Activated CD4-positive, alpha-beta memory T cell treated with anti-CD3 and anti-CD28 coated beads for 36 hours (primary cell): ENCODE data around the gene CALCB. TPM values are rescaled to one million over a fixed set of nuclear protein-coding genes. Genes with fewer than 3 reads are reported as not detected.
"Not testable (repeated sequence)": the region's sequence is repeated elsewhere in the genome, so short reads cannot be mapped to it uniquely, and the experiment has no call there.

ENCODE experiments used
- CTCF ChIA-PET: fragments of 350-600 bp; sonication (Branson Sonifier 250); formaldehyde crosslinking; loops from one replicate; lab custom pipeline; 2021; ENCODE audit warnings: antibody characterized with exemption, inconsistent platforms; lab: Charles Lee
- POLR2A ChIA-PET: fragments of 350-600 bp; sonication (Branson Sonifier 250); formaldehyde crosslinking; loops from one replicate; lab custom pipeline; 2021; ENCODE audit warnings: antibody characterized with exemption; lab: Charles Lee
- DNase-seq: peaks from one replicate; pipeline ENCODE4 v3.0.0-alpha.2; 2020
- H3K27ac Mint-ChIP-seq: one replicate; pipeline ENCODE4 v1.8.0; 2021; ENCODE audit warnings: mixed read lengths
- H3K27me3 Mint-ChIP-seq: one replicate; pipeline ENCODE4 v1.8.0; 2021; ENCODE audit warnings: mixed read lengths
- H3K36me3 Mint-ChIP-seq: one replicate; pipeline ENCODE4 v1.8.0; 2021; ENCODE audit warnings: mixed read lengths
- H3K4me1 Mint-ChIP-seq: one replicate; pipeline ENCODE4 v1.8.0; 2021; ENCODE audit warnings: low read depth, mixed read lengths
- H3K4me3 Mint-ChIP-seq: one replicate; pipeline ENCODE4 v1.8.0; 2021; ENCODE audit warnings: mild to moderate bottlenecking, mixed read lengths
- H3K9me3 Mint-ChIP-seq: one replicate; pipeline ENCODE4 v1.8.0; 2021; ENCODE audit warnings: mixed read lengths
- intact Hi-C: fragments of 100-400 bp; cut with micrococcal nuclease; formaldehyde crosslinking; loops from one replicate; pipeline ENCODE4 v1.15.1; 2023
- total RNA-seq, 2 experiments: library from RNA; stranded (reverse); gene quantifications; one replicate each; pipeline ENCODE4 v1.2.3, GENCODE V29; 2021

The CALCB gene
- total RNA-seq, 2 experiments from 2014 or later: 2.5 to 2.9 TPM

DNA sequence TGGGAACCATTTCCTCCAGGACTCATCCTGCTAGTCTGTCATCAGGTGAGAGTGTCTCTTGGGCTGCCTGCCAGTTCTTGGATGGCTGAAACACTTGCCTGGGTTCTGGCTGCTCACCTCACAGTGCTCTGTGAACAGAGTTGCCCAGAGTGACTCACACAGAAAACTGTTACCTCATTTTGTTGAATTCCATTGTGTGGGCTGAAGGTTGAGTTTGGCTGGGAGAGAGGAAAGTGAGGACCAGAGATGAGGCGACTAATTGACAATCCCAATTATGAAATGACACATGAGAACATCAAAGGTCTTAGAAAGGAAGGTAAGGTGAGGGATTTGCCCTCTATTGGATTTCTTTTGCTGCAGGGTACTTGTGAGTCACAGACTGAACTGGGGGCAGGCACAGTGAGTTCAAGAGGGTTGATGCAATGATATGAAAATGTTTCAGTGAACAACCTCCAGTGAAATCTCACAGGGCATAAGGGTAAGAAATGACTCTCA lies 20.2 kb upstream of the CALCB start:
- DNase-seq: peak; percentile 56
- POLR2A ChIA-PET: interaction anchor here (1.4 kb wide), 1 partner anchor 10 kb away, joined by 3 read pairs; no protein-coding TSS in a partner anchor
- CTCF ChIA-PET: interaction anchor here (0.9 kb wide), 1 partner anchor 21 kb away, joined by 3 read pairs; no protein-coding TSS in a partner anchor
- H3K27ac Mint-ChIP-seq: peak overlapping the region; percentile 61
- H3K4me3 Mint-ChIP-seq: no peak overlapping the region
- H3K9me3 Mint-ChIP-seq: no peaks in the 10 kb centered on the region
- intact Hi-C loops: loop anchor here (1.0 to 10.0 kb wide), 3 partner anchors 21 to 288 kb away; no protein-coding TSS in a partner anchor
- no peaks in the 10 kb centered on the region for H3K36me3 Mint-ChIP-seq
- H3K27me3 Mint-ChIP-seq: peaks cover 3% of the 10 kb centered on the region
- H3K4me1 Mint-ChIP-seq: peaks cover 19% of the 10 kb centered on the region

DNA sequence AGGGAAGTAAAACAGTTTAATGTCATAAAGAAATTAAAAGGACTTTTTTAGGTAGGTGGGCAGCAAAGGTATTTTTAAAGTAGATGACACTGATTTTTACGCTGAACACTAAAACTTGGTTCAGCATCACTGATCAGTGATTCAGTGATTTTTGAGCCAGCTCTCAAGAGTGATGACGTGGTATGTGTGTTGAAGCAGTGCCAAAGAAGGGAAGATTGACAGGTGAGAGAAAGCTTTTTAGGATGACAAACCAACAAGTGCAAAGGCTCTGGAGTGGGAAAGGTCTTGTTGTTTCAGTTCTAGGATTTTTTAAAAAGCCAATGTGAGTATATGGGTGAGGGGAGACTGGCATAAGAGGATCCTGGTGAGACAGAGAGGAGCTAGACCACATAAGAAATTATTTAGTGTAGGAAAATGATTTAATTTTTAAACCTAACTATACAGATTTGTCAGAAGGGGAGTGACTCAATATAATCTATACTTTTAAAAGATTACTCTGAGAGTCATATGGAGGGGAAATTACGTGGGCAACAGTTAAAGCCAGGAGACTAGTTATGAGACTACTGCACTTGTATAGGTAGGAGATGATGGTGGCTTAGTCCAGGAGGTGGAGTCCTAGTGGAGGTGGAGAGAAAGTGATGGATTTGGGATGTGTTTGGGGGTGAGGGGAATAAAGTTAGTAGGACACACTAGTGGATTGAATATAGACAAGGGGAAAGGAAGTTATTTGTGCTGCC lies 17.6 kb upstream of the CALCB start:
- ChIA-PET POLR2A (no interaction called here), CTCF (interaction anchor here (4.2 kb wide), 1 partner anchor 19 kb away, joined by 16 read pairs; no protein-coding TSS in a partner anchor)
- DNase-seq: no peak
- Mint-ChIP-seq H3K9me3 (no peaks in the 10 kb centered on the region), H3K36me3 (no peaks in the 10 kb centered on the region), H3K4me1 (peaks cover 21% of the 10 kb centered on the region), H3K4me3 (no peak overlapping the region), H3K27me3 (peaks cover 9% of the 10 kb centered on the region), H3K27ac (no peak overlapping the region)
- intact Hi-C loops: loop anchor here (10.0 kb wide), 1 partner anchor 291 kb away; no protein-coding TSS in a partner anchor

DNA sequence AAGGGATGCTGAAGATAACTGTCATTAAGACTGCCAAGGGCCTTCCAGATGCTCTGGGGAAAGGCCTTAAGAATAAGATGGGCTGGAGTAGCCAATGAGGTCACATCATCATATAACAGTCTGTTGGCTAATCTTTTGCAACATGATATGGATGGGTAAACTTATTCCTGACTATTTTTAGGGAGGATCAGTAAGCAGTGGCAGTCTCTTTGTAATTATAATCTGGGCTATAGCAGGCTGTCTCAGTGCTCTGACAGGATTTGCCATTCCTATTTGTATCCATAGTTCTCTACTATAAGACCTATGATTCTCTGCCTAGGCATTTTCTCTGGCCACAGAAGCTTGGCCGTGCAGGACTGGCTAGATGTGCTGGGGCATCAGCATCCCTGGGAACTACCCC lies 16.1 kb upstream of the CALCB start:
- H3K27ac Mint-ChIP-seq: no peak overlapping the region
- no peak overlapping the region for H3K4me3 Mint-ChIP-seq
- H3K9me3 Mint-ChIP-seq: no peaks in the 10 kb centered on the region
- H3K27me3 Mint-ChIP-seq: peaks cover 9% of the 10 kb centered on the region
- DNase-seq: no peak
- peaks cover 21% of the 10 kb centered on the region for H3K4me1 Mint-ChIP-seq
- intact Hi-C loops: loop anchor here (10.0 kb wide), 1 partner anchor 293 kb away; no protein-coding TSS in a partner anchor
- no peaks in the 10 kb centered on the region for H3K36me3 Mint-ChIP-seq
- POLR2A ChIA-PET: no interaction called here
- CTCF ChIA-PET: interaction anchor here (1.1 to 4.2 kb wide), 3 partner anchors 18 to 149 kb away, joined by 3 to 16 read pairs (median 3); no protein-coding TSS in a partner anchor

DNA sequence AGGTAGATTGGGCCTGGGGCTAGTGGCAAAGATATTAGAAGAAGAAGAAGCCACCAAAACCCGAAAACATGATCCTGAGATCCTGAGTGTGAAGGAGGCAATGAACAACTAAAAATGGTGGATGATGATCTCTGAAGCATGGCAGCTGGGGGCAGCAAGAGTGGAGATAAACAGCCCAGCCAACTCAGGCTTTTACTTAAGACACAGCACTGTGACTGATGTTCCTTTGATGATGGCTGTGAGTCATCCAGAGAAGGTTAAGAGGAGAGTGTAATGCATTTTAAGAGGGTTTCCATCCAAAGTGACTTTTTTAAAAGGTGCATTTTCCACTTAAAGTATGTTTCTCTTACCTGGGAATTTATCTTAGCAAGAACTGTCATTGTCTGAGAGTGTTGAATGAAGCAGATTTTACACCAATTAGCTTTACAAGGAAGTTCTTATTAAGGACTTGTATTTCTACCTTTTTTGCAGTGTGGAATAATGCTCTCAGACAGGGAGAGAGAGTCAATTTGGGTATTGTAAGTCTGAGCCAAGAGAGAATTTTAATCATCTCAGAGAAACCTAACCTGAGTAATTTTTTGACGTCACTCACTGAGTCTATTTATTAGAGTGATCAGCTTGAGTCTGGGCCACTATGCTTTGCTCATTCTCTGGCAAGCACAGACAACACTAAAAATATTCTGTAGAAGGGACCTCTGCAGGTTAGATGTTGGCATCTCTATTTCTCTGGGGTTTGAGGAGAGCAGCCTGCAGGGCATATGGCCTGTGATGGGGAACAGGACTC lies 14.1 kb upstream of the CALCB start:
- Mint-ChIP-seq H3K27me3 (peaks cover 12% of the 10 kb centered on the region), H3K36me3 (no peaks in the 10 kb centered on the region), H3K4me1 (peaks cover 10% of the 10 kb centered on the region), H3K27ac (no peak overlapping the region), H3K4me3 (no peak overlapping the region), H3K9me3 (no peaks in the 10 kb centered on the region)
- intact Hi-C loops: loop anchor here (10.0 kb wide), 1 partner anchor 295 kb away; no protein-coding TSS in a partner anchor
- DNase-seq: no peak
- POLR2A ChIA-PET: no interaction called here
- CTCF ChIA-PET: interaction anchor here (0.8 kb wide), 1 partner anchor 16 kb away, joined by 3 read pairs; no protein-coding TSS in a partner anchor

DNA sequence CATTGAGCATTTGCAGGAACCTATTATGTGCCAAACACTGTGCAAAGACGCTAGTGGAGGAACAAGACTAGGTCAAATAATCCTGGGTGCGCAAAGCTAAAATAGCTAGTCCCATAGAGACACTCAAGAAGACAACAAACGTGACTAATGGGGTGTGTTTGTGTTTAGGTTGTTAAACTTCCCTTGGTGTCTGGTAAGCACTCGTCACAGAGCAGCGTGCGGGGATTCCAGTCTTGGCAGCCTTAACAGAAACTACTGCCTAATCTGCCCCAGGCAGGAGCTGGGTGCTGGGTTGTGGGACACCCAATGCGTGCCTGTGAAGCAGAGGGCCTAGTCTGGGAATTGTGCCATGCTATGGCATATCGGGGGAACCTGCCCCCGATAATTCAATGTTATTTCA lies 10.8 kb upstream of the CALCB start:
- POLR2A ChIA-PET: interaction anchor here (1.1 kb wide), 1 partner anchor 9 kb away, joined by 3 read pairs; no protein-coding TSS in a partner anchor

DNA sequence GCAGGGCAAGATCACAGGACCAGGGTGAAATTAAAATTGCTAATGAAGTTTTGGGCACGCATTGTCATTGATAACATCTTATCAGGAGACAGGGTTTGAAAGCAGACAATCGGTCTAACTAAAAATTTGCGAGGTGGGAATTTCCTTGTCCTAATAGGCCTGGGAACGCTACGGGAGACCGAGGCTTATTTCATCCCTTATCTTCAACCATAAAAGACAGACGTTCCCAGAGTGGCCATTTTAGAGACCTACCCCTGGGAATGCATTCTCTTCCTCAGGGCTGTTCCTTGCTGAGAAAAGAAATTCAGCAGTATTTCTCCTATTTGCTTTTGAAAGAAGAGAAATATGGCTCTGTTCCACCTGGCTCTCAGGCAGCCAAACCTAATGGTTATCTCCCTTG lies 3.6 kb upstream of the CALCB start:
- H3K9me3 Mint-ChIP-seq: peaks cover 19% of the 10 kb centered on the region
- POLR2A ChIA-PET, H3K4me3 Mint-ChIP-seq, H3K27ac Mint-ChIP-seq, DNase-seq, H3K36me3 Mint-ChIP-seq: not testable (repeated sequence)
- H3K4me1 Mint-ChIP-seq: peaks cover 17% of the 10 kb centered on the region
- CTCF ChIA-PET: interaction anchor here (8.1 kb wide), 1 partner anchor 163 kb away, joined by 206 read pairs; no protein-coding TSS in a partner anchor
- H3K27me3 Mint-ChIP-seq: peaks cover 12% of the 10 kb centered on the region
- intact Hi-C loops: loop anchor here (10.0 kb wide), 2 partner anchors 425 to 545 kb away; partner anchors contain the start of genes PDE3B and PSMA1

More for the DNA sequence above, 10.8 kb upstream of the CALCB start:
- Mint-ChIP-seq H3K9me3 (no peaks in the 10 kb centered on the region), H3K4me1 (peaks cover 2% of the 10 kb centered on the region), H3K36me3 (no peaks in the 10 kb centered on the region), H3K27me3 (peaks cover 15% of the 10 kb centered on the region), H3K4me3 (no peak overlapping the region), H3K27ac (no peak overlapping the region)
- CTCF ChIA-PET: interaction anchor here (0.9 kb wide), 1 partner anchor 14 kb away, joined by 3 read pairs; no protein-coding TSS in a partner anchor
- no peak for DNase-seq
- intact Hi-C loops: no loop called here

DNA sequence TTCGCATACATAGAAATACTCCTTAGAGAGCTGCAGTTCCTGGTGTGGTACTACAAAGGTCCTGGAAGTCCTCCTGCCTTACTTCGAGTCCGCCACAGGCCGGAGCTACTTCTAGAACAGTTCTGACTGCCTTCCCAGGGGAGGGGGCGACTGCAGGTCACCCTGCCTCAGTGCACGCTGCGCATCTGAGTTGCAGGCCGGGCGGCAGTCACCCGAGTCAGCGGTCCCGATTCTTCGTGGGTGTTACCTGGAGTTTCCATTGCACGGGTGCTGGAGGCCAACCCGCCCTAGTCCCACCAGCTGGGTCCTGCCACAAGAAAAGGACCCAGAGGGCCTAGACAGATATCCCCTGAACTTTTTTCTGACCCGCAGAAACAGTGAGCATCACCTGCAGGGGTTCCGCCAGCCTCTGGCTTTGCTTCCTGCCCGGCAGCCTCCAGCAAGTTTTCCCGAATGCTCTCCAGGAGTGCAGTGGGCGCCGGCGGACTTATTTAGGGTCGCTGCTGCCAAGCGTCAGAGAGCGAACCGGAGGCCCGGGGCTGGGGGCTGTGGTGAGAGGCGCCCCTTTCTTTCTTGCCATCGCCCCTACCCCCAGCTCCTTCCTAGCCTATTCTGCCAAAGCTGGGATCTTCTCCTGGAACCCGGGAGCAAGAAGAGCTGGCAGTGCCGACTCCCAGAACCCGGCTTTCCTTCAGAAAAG lies 1.7 kb upstream of the CALCB start:
- CTCF ChIA-PET: interaction anchor here (5.5 to 8.1 kb wide), 3 partner anchors 65 to 165 kb away, joined by 54 to 206 read pairs (median 65); no protein-coding TSS in a partner anchor
- Mint-ChIP-seq H3K4me1 (peaks cover 17% of the 10 kb centered on the region), H3K9me3 (peaks cover 19% of the 10 kb centered on the region), H3K27ac (no peak overlapping the region), H3K4me3 (no peak overlapping the region), H3K36me3 (peaks cover 2% of the 10 kb centered on the region), H3K27me3 (peaks cover 10% of the 10 kb centered on the region)
- POLR2A ChIA-PET: no interaction called here
- DNase-seq: no peak
- intact Hi-C loops: loop anchor here (10.0 kb wide), 2 partner anchors 427 to 547 kb away; partner anchors contain the start of genes PDE3B and PSMA1

DNA sequence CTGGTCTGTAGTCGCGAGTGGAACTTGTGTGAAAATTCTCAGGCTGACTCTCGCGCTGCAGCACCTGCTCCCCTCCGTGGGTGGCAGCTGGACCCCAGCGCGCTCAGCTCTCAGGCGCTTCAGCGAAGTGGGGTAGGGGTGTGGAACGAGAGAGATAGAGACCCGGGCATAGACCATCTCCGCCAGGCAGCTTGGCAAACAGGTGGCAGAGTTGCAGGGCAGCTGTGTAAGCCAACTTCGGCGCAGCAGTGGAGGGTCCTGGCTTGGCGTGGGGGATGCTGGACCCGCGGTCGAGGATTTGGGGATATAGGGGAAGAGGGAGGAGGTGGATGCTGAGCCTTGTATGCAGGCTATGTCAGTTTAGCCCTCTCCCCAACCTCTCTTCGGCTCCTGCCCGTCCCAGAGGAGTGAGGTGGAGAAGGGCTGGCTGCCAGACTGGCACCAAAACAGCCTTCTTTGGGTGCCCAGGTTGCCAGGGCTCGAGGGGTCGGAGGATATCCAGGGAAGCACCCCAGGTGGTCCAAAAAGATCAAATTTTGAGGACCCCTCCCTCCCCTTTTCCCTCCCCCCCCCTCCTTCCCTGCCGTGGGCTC lies 746 bp upstream of the CALCB start:
- Mint-ChIP-seq H3K4me1 (peaks cover 17% of the 10 kb centered on the region), H3K27me3 (peaks cover 10% of the 10 kb centered on the region), H3K9me3 (peaks cover 19% of the 10 kb centered on the region), H3K4me3 (no peak overlapping the region), H3K36me3 (peaks cover 2% of the 10 kb centered on the region), H3K27ac (no peak overlapping the region)
- POLR2A ChIA-PET: interaction anchor here (1.9 kb wide), 1 partner anchor 99 kb away, joined by 9 read pairs; no protein-coding TSS in a partner anchor
- intact Hi-C loops: loop anchor here (10.0 kb wide), 2 partner anchors 428 to 548 kb away; partner anchors contain the start of genes PDE3B and PSMA1
- CTCF ChIA-PET: interaction anchor here (2.1 to 8.1 kb wide), 6 partner anchors 25 to 282 kb away, joined by 7 to 206 read pairs (median 60); no protein-coding TSS in a partner anchor
- DNase-seq: no peak

DNA sequence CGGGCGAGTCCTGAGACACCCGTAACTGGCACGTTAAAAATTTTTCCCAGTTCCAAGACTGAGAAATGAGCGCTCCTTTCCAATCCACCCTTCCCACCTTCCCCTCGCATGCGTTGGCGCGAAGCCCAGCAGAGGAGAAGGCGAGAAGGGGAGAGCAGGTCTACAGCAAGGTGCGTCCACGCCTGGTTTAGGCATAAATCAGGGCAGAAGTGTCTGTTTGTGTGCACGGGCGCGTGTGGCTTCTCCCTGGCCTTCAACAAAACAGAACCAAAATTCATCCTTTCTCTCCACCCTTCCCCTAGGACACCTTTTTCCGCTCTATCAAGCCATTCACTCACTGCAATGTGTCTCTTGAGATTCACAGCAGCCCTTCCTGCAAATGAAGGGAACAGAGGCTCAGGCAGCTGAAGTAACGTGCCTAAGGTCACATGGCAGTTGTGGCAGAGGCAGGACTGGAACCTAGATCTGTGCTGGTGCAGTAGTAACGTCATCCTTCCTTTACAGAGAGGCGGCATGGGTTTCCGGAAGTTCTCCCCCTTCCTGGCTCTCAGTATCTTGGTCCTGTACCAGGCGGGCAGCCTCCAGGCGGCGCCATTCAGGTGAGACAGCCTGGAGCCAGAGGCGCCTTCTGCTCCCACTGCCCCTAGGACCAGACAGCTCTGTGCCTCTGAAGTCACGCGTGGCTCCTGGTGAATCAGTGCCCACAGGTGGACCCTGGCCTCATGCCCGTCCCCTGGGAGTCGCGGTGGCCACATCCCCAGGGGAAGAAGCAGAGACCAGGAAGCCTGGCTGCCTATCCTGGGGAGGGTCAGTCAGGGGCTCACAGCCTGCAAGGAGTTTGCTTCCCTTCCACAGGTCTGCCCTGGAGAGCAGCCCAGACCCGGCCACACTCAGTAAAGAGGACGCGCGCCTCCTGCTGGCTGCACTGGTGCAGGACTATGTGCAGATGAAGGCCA lies 1.1 kb downstream of the CALCB start:
- POLR2A ChIA-PET: interaction anchor here (1.9 kb wide), 1 partner anchor 100 kb away, joined by 9 read pairs; no protein-coding TSS in a partner anchor
- Mint-ChIP-seq H3K36me3 (no peaks in the 10 kb centered on the region), H3K9me3 (peaks cover 7% of the 10 kb centered on the region), H3K4me3 (peak overlapping the region; percentile 78), H3K27ac (peak overlapping the region; percentile 26), H3K4me1 (peaks cover 17% of the 10 kb centered on the region), H3K27me3 (peaks cover 10% of the 10 kb centered on the region)
- CTCF ChIA-PET: interaction anchor here (0.6 to 8.1 kb wide), 29 partner anchors 10 to 527 kb away, joined by 3 to 206 read pairs (median 4); no protein-coding TSS in a partner anchor
- intact Hi-C loops: loop anchor here (1.0 to 10.0 kb wide), 10 partner anchors 21 to 699 kb away; partner anchors contain the start of genes PDE3B and PSMA1
- DNase-seq: peak; percentile 92
